Sigmoid colon (tissue), 4 donors: ENCODE data around the gene PIK3CD.

ENCODE experiments used
- POLR2A ChIP-seq, 2 donors: fragments of 450-650 bp; IDR thresholded peaks; one replicate each; pipeline ENCODE4 v1.6.1; 2016; ENCODE audit warnings: antibody characterized with exemption in 2 of 2, mild to moderate bottlenecking in 2 of 2, moderate library complexity in 2 of 2
- POLR2AphosphoS5 ChIP-seq, 4 donors: sonication (generic); formaldehyde crosslinking; IDR thresholded peaks; one replicate each; pipeline ENCODE4 v1.6.1; 2017; ENCODE audit warnings: antibody characterized with exemption in 4 of 4
- TF ChIP-seq, protein P1 (sequence below), 4 experiments: fragments of 450-650 bp in 3 of 4; fragments of 200-600 bp in 1 of 4; IDR thresholded peaks; one replicate each; pipeline ENCODE4 v1.5.1; 2016 to 2019; ENCODE audit warnings: antibody characterized with exemption in 4 of 4, mild to moderate bottlenecking in 3 of 4, moderate library complexity in 2 of 4

DNA sequence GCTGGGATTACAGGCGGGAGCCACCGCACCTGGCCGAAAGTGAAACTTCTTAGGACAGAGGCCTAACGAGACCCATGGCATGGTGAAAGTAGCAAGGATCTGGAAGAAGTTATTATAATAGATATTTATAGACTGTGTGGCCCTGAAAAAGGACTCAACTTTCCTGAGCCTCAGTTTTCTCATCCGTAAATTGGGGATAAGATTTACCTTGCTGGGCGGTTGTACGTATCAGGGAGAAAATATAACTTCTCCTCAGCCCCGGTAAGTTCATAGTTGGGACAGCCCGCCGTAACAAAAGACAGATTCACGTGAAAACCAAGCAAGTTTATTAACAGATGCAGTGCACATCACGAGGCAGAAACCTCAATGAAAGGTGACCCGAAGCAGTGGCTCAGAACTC, 5.5 kb upstream of the PIK3CD start:
- TF ChIP-seq, protein P1, sequence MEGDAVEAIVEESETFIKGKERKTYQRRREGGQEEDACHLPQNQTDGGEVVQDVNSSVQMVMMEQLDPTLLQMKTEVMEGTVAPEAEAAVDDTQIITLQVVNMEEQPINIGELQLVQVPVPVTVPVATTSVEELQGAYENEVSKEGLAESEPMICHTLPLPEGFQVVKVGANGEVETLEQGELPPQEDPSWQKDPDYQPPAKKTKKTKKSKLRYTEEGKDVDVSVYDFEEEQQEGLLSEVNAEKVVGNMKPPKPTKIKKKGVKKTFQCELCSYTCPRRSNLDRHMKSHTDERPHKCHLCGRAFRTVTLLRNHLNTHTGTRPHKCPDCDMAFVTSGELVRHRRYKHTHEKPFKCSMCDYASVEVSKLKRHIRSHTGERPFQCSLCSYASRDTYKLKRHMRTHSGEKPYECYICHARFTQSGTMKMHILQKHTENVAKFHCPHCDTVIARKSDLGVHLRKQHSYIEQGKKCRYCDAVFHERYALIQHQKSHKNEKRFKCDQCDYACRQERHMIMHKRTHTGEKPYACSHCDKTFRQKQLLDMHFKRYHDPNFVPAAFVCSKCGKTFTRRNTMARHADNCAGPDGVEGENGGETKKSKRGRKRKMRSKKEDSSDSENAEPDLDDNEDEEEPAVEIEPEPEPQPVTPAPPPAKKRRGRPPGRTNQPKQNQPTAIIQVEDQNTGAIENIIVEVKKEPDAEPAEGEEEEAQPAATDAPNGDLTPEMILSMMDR (IDR thresholded peaks at IDR 0.05) = no peak
- TF ChIP-seq POLR2AphosphoS5 (IDR thresholded peaks at IDR 0.05) = no peak
- no peak for TF ChIP-seq POLR2A (IDR thresholded peaks at IDR 0.05)
